Kidney (tissue), 14 donors: Measurements from ENCODE around the gene GMEB2. TPM values are rescaled to one million over a fixed set of nuclear protein-coding genes. Genes with fewer than 3 reads are reported as not detected.

Experiments
- DNase-seq, 5 donors: peaks; one replicate each; pipeline ENCODE4 v3.0.0-alpha.2; 2013 to 2020
- FAIRE-seq: peaks from 2 replicates; lab custom pipeline; 2012; peaks lifted over from hg19 to GRCh38; lab: Jason Lieb, UNC
- H3K27ac ChIP-seq, 2 donors: one replicate each; pipeline ENCODE4 v1.7.0; 2013; ENCODE audit warnings: low read depth in 2 of 2, low read length in 2 of 2, inconsistent platforms in 1 of 2
- H3K27me3 ChIP-seq: one replicate; pipeline ENCODE4 v1.7.1; 2013; ENCODE audit warnings: low read length, inconsistent platforms; ENCODE audit not compliant: control insufficient read depth, insufficient read depth
- H3K36me3 ChIP-seq, 3 donors: one replicate each; pipeline versions ENCODE4 v1.7.0 to v1.7.1; 2013; ENCODE audit warnings: low read length in 3 of 3, control low read depth in 1 of 3, inconsistent platforms in 1 of 3; ENCODE audit not compliant: insufficient read depth in 3 of 3, control insufficient read depth in 2 of 3
- H3K4me1 ChIP-seq, 3 donors: one replicate each; pipeline versions ENCODE4 v1.7.0 to v1.7.1; 2013; ENCODE audit warnings: low read length in 3 of 3, inconsistent platforms in 1 of 3, low read depth in 1 of 3; ENCODE audit not compliant: control insufficient read depth in 2 of 3, insufficient read depth in 2 of 3
- H3K4me3 ChIP-seq, 3 donors: one replicate each; pipeline versions ENCODE4 v1.7.0 to v1.8.1; 2013; ENCODE audit warnings: low read length in 3 of 3, control low read depth in 1 of 3, inconsistent platforms in 1 of 3
- H3K9ac ChIP-seq, 3 donors: one replicate each; pipeline versions ENCODE4 v1.7.0 to v1.7.1; 2013; ENCODE audit warnings: low read length in 3 of 3, control low read depth in 1 of 3, inconsistent platforms in 1 of 3
- H3K9me3 ChIP-seq, 3 donors: one replicate each; pipeline versions ENCODE4 v1.7.0 to v1.7.1; 2013; ENCODE audit warnings: low read length in 3 of 3, control low read depth in 1 of 3, inconsistent platforms in 1 of 3; ENCODE audit not compliant: control insufficient read depth in 2 of 3, insufficient read depth in 1 of 3
- intact Hi-C: fragments of 100-400 bp; cut with DNase I; formaldehyde crosslinking; loops from one replicate; pipeline ENCODE4 v1.11.1; 2022
- polyA plus RNA-seq: library from polyadenylated mRNA; stranded (reverse); fragments of 350-450 nt; fragmentation: Illumina TruSeq; extraction: RNeasy Lipid Tissue Mini Kit (QIAGEN cat#74804); gene quantifications from one replicate; pipeline ENCODE4 v1.2.3, GENCODE V29; 2014; ENCODE audit warnings: low read depth, low replicate concordance; ENCODE audit not compliant: insufficient read depth
- total RNA-seq: library from RNA; stranded (reverse); fragmentation: NEBNext Ultra II Directional; extraction: Animal tissue kit (Norgen Biotek cat#: 25700); gene quantifications from one replicate; pipeline ENCODE4 v1.2.1, GENCODE V29; 2021
- TF ChIP-seq, protein P1 (sequence below): IDR thresholded peaks from 3 replicates; pipeline ENCODE4 v1.5.1; 2012; ENCODE audit warnings: mild to moderate bottlenecking, moderate library complexity, borderline replicate concordance; ENCODE audit not compliant: insufficient read depth; ENCODE audit errors: extremely low read depth
- donor health status: control.
- donor health status: control.
- donor health status: control.
- donor health status: control.
- donor health status: control.
- donor health status: DM: yes; HTN: yes; CAD: no.
- donor health status: Normal renal cell carcinoma (clear cell type).

The GMEB2 gene
- total and polyA plus RNA-seq, 2 donors from 2014 or later = 6.1 to 13.4 TPM

- Histone ChIP-seq H3K4me3 (no peak overlapping the region), H3K27ac (no peak overlapping the region), H3K9ac (no peak overlapping the region), H3K9me3 (no peaks in the 10 kb centered on the region), H3K4me1 (no peaks in the 10 kb centered on the region), H3K27me3 (no peaks in the 10 kb centered on the region), H3K36me3 (peaks cover 0 to 3% (median 0%) of the 10 kb centered on the region in 3 donors)
- DNase-seq (no peak), FAIRE-seq (no peak)
- intact Hi-C loops = no loop called here
- TF ChIP-seq, protein P1, sequence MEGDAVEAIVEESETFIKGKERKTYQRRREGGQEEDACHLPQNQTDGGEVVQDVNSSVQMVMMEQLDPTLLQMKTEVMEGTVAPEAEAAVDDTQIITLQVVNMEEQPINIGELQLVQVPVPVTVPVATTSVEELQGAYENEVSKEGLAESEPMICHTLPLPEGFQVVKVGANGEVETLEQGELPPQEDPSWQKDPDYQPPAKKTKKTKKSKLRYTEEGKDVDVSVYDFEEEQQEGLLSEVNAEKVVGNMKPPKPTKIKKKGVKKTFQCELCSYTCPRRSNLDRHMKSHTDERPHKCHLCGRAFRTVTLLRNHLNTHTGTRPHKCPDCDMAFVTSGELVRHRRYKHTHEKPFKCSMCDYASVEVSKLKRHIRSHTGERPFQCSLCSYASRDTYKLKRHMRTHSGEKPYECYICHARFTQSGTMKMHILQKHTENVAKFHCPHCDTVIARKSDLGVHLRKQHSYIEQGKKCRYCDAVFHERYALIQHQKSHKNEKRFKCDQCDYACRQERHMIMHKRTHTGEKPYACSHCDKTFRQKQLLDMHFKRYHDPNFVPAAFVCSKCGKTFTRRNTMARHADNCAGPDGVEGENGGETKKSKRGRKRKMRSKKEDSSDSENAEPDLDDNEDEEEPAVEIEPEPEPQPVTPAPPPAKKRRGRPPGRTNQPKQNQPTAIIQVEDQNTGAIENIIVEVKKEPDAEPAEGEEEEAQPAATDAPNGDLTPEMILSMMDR = no peak
Observed at GRCh38 chr20:63563225-63563935, 63.5 kb downstream of the GMEB2 start.

- H3K9me3 ChIP-seq = no peaks in the 10 kb centered on the region
- peaks cover 0 to 3% (median 0%) of the 10 kb centered on the region in 3 donors for H3K36me3 ChIP-seq
- H3K27ac ChIP-seq = no peak overlapping the region
- no peaks in the 10 kb centered on the region for H3K27me3 ChIP-seq
- FAIRE-seq (no peak), DNase-seq (no peak)
- no peaks in the 10 kb centered on the region for H3K4me1 ChIP-seq
- intact Hi-C loops = no loop called here
- no peak overlapping the region for H3K4me3 ChIP-seq
- TF ChIP-seq, protein P1 = no peak
- no peak overlapping the region for H3K9ac ChIP-seq
Observed at GRCh38 chr20:63562461-63563224, 64.3 kb downstream of the GMEB2 start.

- Histone ChIP-seq H3K9me3 (no peaks in the 10 kb centered on the region), H3K36me3 (peaks cover 0 to 3% (median 0%) of the 10 kb centered on the region in 3 donors), H3K9ac (no peak overlapping the region), H3K4me1 (no peaks in the 10 kb centered on the region), H3K27me3 (no peaks in the 10 kb centered on the region), H3K27ac (no peak overlapping the region), H3K4me3 (no peak overlapping the region)
- intact Hi-C loops = no loop called here
- DNase-seq = no peak
- TF ChIP-seq, protein P1 = no peak
- no peak for FAIRE-seq
Observed at GRCh38 chr20:63561624-63562396, 65.1 kb downstream of the GMEB2 start.
